H1 (cell line): ENCODE results near the gene TAGLN3. TPM values are rescaled to one million over a fixed set of nuclear protein-coding genes. Genes with fewer than 3 reads are reported as not detected.

Experiments used
- CBX8 ChIP-seq: fragments of 300-800, 300-1000 bp; sonication (generic); IDR thresholded peaks from 2 replicates; pipeline ENCODE4 v1.7.1; 2016; ENCODE audit warnings: low read depth, low read length, borderline replicate concordance
- CHD2 ChIP-seq: IDR thresholded peaks from 2 replicates; pipeline ENCODE4 v1.6.1; 2012; ENCODE audit warnings: low read length, improper control_type of control experiment
- EP300 ChIP-seq, 2 experiments: IDR thresholded peaks; 1 replicate in 1 of 2; 2 replicates in 1 of 2; pipeline ENCODE4 v1.6.1; 2011 to 2012; ENCODE audit warnings: low read depth in 2 of 2, low read length in 2 of 2, mild to moderate bottlenecking in 2 of 2, borderline replicate concordance in 1 of 2, inconsistent platforms in 1 of 2, moderate library complexity in 1 of 2
- HDAC2 ChIP-seq, 2 experiments: fragments of 300-600 bp in 1 of 2; sonication (generic) in 1 of 2; IDR thresholded peaks; 2 replicates each; pipeline ENCODE4 v1.6.1; 2011 to 2012; ENCODE audit warnings: low read depth in 2 of 2, low read length in 2 of 2, mild to moderate bottlenecking in 2 of 2, moderate library complexity in 2 of 2, borderline replicate concordance in 1 of 2, inconsistent platforms in 1 of 2
- JUND ChIP-seq: IDR thresholded peaks from 2 replicates; pipeline ENCODE4 v1.6.1; 2011; ENCODE audit warnings: mild to moderate bottlenecking, improper control_type of control experiment, low read length
- KDM5A ChIP-seq: fragments of 200-600 bp; IDR thresholded peaks from 2 replicates; pipeline ENCODE4 v1.7.1; 2012; ENCODE audit warnings: mild to moderate bottlenecking, low read length, inconsistent platforms, mixed read lengths
- RNF2 ChIP-seq: fragments of 200-900, 300-1000 bp; sonication (generic); IDR thresholded peaks from 2 replicates; pipeline ENCODE4 v1.7.1; 2016; ENCODE audit warnings: borderline replicate concordance, low read depth, mild to moderate bottlenecking, antibody characterized with exemption, low read length; ENCODE audit not compliant: poor library complexity, severe bottlenecking; ENCODE audit errors: missing control alignments
- SIN3A ChIP-seq, 2 experiments: IDR thresholded peaks in 1 of 2; conservative IDR thresholded peaks in 1 of 2; 2 replicates each; pipeline ENCODE4 v1.6.1; 2011 to 2012; ENCODE audit warnings: low read length in 2 of 2, improper control_type of control experiment in 1 of 2, low read depth in 1 of 2, mild to moderate bottlenecking in 1 of 2
- SRF ChIP-seq: IDR thresholded peaks from 2 replicates; pipeline ENCODE4 v1.6.1; 2011; ENCODE audit warnings: mild to moderate bottlenecking, low read depth, low read length, moderate library complexity
- YY1 ChIP-seq: IDR thresholded peaks from 2 replicates; pipeline ENCODE4 v1.6.1; 2011; ENCODE audit warnings: low read depth, mild to moderate bottlenecking, low read length
- polyA plus RNA-seq, 7 experiments: library from polyadenylated mRNA; depleted of rRNA in 3 of 7; stranded (reverse) in 5 of 7; unstranded in 2 of 7; fragments of >200 nt in 5 of 7; fragments of 200-250 nt in 2 of 7; gene quantifications; 1 replicate in 5 of 7; 2 replicates in 1 of 7; 4 replicates in 1 of 7; pipeline versions ENCODE4 v1.2.1 to v1.2.3, GENCODE V29; 2011 to 2013; ENCODE audit warnings: missing spikeins in 2 of 7, mixed read lengths in 2 of 7
- total RNA-seq: library from RNA; stranded (reverse); fragmentation: NEBNext Ultra II Directional; extraction: Animal tissue kit (Norgen Biotek cat#: 25700); gene quantifications from 2 replicates; pipeline ENCODE4 v1.2.1, GENCODE V29; 2021
- TF ChIP-seq, protein P1 (sequence below): fragments of 300-600 bp; sonication (generic); IDR thresholded peaks from 2 replicates; pipeline ENCODE4 v1.7.1; 2012; ENCODE audit warnings: low read length, moderate library complexity, mild to moderate bottlenecking, inconsistent platforms; ENCODE audit not compliant: insufficient replicate concordance

Gene TAGLN3
- total and polyA plus RNA-seq, 2 of the 8 experiments (the other 6 are each of a cell fraction or from before 2014, with no cell fraction given), result 6.3 to 7.5 TPM

DNA sequence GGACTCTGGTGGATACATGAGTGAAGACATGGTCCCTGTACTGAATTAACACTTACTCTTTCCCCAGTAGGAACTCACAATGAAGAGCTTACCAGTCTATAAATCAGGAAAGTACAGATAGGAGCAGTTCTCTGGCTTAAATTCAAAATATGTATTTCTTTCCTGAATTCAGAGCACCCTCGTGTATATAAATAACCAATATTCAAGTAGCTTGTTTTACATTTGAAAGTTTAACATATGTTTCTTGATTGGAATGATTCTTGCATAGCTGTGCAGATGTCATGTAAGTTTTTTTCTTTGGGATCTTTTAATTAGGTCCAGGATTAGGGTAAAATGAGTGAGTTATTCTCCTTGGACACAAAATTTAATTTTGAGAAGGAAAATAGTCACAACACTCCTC is 21.0 kb downstream of the TAGLN3 start (continued):
- TF ChIP-seq, protein P1, sequence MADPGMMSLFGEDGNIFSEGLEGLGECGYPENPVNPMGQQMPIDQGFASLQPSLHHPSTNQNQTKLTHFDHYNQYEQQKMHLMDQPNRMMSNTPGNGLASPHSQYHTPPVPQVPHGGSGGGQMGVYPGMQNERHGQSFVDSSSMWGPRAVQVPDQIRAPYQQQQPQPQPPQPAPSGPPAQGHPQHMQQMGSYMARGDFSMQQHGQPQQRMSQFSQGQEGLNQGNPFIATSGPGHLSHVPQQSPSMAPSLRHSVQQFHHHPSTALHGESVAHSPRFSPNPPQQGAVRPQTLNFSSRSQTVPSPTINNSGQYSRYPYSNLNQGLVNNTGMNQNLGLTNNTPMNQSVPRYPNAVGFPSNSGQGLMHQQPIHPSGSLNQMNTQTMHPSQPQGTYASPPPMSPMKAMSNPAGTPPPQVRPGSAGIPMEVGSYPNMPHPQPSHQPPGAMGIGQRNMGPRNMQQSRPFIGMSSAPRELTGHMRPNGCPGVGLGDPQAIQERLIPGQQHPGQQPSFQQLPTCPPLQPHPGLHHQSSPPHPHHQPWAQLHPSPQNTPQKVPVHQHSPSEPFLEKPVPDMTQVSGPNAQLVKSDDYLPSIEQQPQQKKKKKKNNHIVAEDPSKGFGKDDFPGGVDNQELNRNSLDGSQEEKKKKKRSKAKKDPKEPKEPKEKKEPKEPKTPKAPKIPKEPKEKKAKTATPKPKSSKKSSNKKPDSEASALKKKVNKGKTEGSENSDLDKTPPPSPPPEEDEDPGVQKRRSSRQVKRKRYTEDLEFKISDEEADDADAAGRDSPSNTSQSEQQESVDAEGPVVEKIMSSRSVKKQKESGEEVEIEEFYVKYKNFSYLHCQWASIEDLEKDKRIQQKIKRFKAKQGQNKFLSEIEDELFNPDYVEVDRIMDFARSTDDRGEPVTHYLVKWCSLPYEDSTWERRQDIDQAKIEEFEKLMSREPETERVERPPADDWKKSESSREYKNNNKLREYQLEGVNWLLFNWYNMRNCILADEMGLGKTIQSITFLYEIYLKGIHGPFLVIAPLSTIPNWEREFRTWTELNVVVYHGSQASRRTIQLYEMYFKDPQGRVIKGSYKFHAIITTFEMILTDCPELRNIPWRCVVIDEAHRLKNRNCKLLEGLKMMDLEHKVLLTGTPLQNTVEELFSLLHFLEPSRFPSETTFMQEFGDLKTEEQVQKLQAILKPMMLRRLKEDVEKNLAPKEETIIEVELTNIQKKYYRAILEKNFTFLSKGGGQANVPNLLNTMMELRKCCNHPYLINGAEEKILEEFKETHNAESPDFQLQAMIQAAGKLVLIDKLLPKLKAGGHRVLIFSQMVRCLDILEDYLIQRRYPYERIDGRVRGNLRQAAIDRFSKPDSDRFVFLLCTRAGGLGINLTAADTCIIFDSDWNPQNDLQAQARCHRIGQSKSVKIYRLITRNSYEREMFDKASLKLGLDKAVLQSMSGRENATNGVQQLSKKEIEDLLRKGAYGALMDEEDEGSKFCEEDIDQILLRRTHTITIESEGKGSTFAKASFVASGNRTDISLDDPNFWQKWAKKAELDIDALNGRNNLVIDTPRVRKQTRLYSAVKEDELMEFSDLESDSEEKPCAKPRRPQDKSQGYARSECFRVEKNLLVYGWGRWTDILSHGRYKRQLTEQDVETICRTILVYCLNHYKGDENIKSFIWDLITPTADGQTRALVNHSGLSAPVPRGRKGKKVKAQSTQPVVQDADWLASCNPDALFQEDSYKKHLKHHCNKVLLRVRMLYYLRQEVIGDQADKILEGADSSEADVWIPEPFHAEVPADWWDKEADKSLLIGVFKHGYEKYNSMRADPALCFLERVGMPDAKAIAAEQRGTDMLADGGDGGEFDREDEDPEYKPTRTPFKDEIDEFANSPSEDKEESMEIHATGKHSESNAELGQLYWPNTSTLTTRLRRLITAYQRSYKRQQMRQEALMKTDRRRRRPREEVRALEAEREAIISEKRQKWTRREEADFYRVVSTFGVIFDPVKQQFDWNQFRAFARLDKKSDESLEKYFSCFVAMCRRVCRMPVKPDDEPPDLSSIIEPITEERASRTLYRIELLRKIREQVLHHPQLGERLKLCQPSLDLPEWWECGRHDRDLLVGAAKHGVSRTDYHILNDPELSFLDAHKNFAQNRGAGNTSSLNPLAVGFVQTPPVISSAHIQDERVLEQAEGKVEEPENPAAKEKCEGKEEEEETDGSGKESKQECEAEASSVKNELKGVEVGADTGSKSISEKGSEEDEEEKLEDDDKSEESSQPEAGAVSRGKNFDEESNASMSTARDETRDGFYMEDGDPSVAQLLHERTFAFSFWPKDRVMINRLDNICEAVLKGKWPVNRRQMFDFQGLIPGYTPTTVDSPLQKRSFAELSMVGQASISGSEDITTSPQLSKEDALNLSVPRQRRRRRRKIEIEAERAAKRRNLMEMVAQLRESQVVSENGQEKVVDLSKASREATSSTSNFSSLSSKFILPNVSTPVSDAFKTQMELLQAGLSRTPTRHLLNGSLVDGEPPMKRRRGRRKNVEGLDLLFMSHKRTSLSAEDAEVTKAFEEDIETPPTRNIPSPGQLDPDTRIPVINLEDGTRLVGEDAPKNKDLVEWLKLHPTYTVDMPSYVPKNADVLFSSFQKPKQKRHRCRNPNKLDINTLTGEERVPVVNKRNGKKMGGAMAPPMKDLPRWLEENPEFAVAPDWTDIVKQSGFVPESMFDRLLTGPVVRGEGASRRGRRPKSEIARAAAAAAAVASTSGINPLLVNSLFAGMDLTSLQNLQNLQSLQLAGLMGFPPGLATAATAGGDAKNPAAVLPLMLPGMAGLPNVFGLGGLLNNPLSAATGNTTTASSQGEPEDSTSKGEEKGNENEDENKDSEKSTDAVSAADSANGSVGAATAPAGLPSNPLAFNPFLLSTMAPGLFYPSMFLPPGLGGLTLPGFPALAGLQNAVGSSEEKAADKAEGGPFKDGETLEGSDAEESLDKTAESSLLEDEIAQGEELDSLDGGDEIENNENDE, result no peak
- TF ChIP-seq EP300 (IDR thresholded peaks at IDR 0.05; ENCODE audit: borderline replicate concordance in 1 of 2, low read depth in 2 of 2, low read length in 2 of 2) (no peak), CHD2 (no peak), YY1 (no peak), SRF (no peak), JUND (no peak), RNF2 (no peak), KDM5A (no peak), HDAC2 (IDR thresholded peaks at IDR 0.05; ENCODE audit: borderline replicate concordance in 1 of 2, low read depth in 2 of 2, low read length in 2 of 2) (no peak), SIN3A (conservative IDR thresholded peaks at IDR 0.05 in 1 of 2, IDR thresholded peaks at IDR 0.05 in 1 of 2; ENCODE audit: low read depth in 1 of 2, low read length in 2 of 2) (no peak), CBX8 (no peak)
